PC-3 (cell line): Measurements from ENCODE around the gene MMS19. TPM values are rescaled to one million over a fixed set of nuclear protein-coding genes. Genes with fewer than 3 reads are reported as not detected.

Experiments used
- ATAC-seq: fragments of 200-7000 bp; cut with Tn5 transposase; 2 replicates; pipeline ENCODE4 v1.9.1; 2020; ENCODE audit warnings: mild to moderate bottlenecking, moderate library complexity
- Bru-seq: library from RNA; stranded (reverse); fragments of 400-500 nt; gene quantifications from one replicate; lab custom pipeline; 2021; lab: Mats Ljungman, UMichigan
- BruChase-seq, 2 experiments: library from RNA; stranded (reverse); fragments of 400-500 nt; gene quantifications; one replicate each; lab custom pipeline; 2021; lab: Mats Ljungman, UMichigan
- BruUV-seq: library from RNA; stranded (reverse); fragments of 400-500 nt; replicated peaks from 2 replicates; lab custom pipeline; 2021; lab: Mats Ljungman, UMichigan
- CTCF ChIA-PET: fragments of 300-600 bp; sonication (Branson Sonifier 250); formaldehyde crosslinking; loops from one replicate; lab custom pipeline; 2022; ENCODE audit warnings: antibody characterized with exemption; lab: Charles Lee
- POLR2A ChIA-PET: fragments of 300-600 bp; sonication (Branson Sonifier 250); formaldehyde crosslinking; loops from one replicate; lab custom pipeline; 2022; ENCODE audit warnings: antibody characterized with exemption; ENCODE audit not compliant: unreplicated experiment; lab: Charles Lee
- DNase-seq: peaks from one replicate; pipeline ENCODE4 v3.0.0-alpha.2; 2015
- H2AFZ ChIP-seq: fragments of 300-600 bp; sonication (generic); 2 replicates; pipeline ENCODE4 v1.6.0; 2016; ENCODE audit warnings: antibody characterized with exemption, low read length
- H3F3A ChIP-seq: fragments of 300-600 bp; sonication (generic); one replicate; pipeline ENCODE4 v1.6.0; 2017; ENCODE audit warnings: antibody characterized with exemption, low read length, control low read depth, mild to moderate bottlenecking; ENCODE audit not compliant: unreplicated experiment
- H3K27ac ChIP-seq: fragments of 300-600 bp; sonication (generic); 2 replicates; pipeline ENCODE4 v1.5.1; 2016; ENCODE audit warnings: mild to moderate bottlenecking, low read length
- H3K27me3 ChIP-seq: fragments of 300-600 bp; sonication (generic); 2 replicates; pipeline ENCODE4 v1.6.1; 2016; ENCODE audit warnings: low read length, mixed read lengths
- H3K36me3 ChIP-seq: fragments of 300-600 bp; sonication (generic); 2 replicates; pipeline ENCODE4 v1.6.1; 2016; ENCODE audit warnings: low read depth, mixed run types, low read length, mixed read lengths
- H3K4me1 ChIP-seq: fragments of 300-600 bp; sonication (generic); 2 replicates; pipeline ENCODE4 v1.5.1; 2016; ENCODE audit warnings: low read length; ENCODE audit not compliant: insufficient read depth
- H3K4me2 ChIP-seq: fragments of 300-600 bp; sonication (generic); 2 replicates; pipeline ENCODE4 v1.6.0; 2016; ENCODE audit warnings: low read length
- H3K4me3 ChIP-seq: fragments of 300-600 bp; sonication (generic); 2 replicates; pipeline ENCODE4 v1.5.1; 2016; ENCODE audit warnings: mild to moderate bottlenecking, low read length, mixed read lengths
- H3K79me2 ChIP-seq: fragments of 300-600 bp; sonication (generic); 2 replicates; pipeline ENCODE4 v1.6.1; 2017; ENCODE audit warnings: low read length, mixed read lengths
- H3K9ac ChIP-seq: fragments of 300-600 bp; sonication (generic); 2 replicates; pipeline ENCODE4 v1.6.0; 2016; ENCODE audit warnings: mild to moderate bottlenecking, low read length
- H3K9me2 ChIP-seq: fragments of 300-600 bp; sonication (generic); replicated peaks from 2 replicates; pipeline ENCODE4 v1.6.1; 2016; ENCODE audit warnings: mixed run types, low read length, mixed read lengths
- H3K9me3 ChIP-seq: fragments of 300-600 bp; sonication (generic); 2 replicates; pipeline ENCODE4 v1.6.1; 2016; ENCODE audit warnings: low read length, mixed read lengths
- H4K20me1 ChIP-seq: fragments of 300-600 bp; sonication (generic); 2 replicates; pipeline ENCODE4 v1.6.1; 2016; ENCODE audit warnings: low read length, mixed read lengths
- EZH2 ChIP-seq: fragments of 300-600 bp; sonication (generic); IDR thresholded peaks from one replicate; pipeline ENCODE4 v1.6.1; 2017; ENCODE audit warnings: antibody characterized with exemption, mild to moderate bottlenecking, low read length; ENCODE audit not compliant: unreplicated experiment
- EZH2phosphoT487 ChIP-seq: fragments of 300-600 bp; sonication (generic); IDR thresholded peaks from 2 replicates; pipeline ENCODE4 v1.6.1; 2018; ENCODE audit warnings: mild to moderate bottlenecking, antibody characterized with exemption, low read length, borderline replicate concordance
- intact Hi-C: fragments of 100-400 bp; cut with micrococcal nuclease; formaldehyde crosslinking; loops from 2 replicates; pipeline ENCODE4 v1.9.0; 2023
- long read RNA-seq: library from polyadenylated mRNA; unstranded; transcript quantifications from one replicate; pipeline ENCODE4 v2.0.0, GENCODE V29; 2021; ENCODE audit not compliant: unreplicated experiment
- total RNA-seq: library from RNA; depleted of rRNA; stranded (reverse); fragments of >200 nt; gene quantifications from 2 replicates; pipeline ENCODE4 v1.2.3, GENCODE V29; 2014; rRNA removed
- TF ChIP-seq, protein P1 (sequence below): fragments of 300-600 bp; sonication (generic); conservative IDR thresholded peaks from 2 replicates; pipeline ENCODE4 v1.5.1; 2017; ENCODE audit warnings: antibody characterized with exemption, low read depth, mild to moderate bottlenecking, low read length

The MMS19 gene, protein sequence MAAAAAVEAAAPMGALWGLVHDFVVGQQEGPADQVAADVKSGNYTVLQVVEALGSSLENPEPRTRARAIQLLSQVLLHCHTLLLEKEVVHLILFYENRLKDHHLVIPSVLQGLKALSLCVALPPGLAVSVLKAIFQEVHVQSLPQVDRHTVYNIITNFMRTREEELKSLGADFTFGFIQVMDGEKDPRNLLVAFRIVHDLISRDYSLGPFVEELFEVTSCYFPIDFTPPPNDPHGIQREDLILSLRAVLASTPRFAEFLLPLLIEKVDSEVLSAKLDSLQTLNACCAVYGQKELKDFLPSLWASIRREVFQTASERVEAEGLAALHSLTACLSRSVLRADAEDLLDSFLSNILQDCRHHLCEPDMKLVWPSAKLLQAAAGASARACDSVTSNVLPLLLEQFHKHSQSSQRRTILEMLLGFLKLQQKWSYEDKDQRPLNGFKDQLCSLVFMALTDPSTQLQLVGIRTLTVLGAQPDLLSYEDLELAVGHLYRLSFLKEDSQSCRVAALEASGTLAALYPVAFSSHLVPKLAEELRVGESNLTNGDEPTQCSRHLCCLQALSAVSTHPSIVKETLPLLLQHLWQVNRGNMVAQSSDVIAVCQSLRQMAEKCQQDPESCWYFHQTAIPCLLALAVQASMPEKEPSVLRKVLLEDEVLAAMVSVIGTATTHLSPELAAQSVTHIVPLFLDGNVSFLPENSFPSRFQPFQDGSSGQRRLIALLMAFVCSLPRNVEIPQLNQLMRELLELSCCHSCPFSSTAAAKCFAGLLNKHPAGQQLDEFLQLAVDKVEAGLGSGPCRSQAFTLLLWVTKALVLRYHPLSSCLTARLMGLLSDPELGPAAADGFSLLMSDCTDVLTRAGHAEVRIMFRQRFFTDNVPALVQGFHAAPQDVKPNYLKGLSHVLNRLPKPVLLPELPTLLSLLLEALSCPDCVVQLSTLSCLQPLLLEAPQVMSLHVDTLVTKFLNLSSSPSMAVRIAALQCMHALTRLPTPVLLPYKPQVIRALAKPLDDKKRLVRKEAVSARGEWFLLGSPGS
- total RNA-seq = 65.5 and 78.2 TPM in 2 replicates
- Bru-seq, nascent RNA = percentile 84 among the genes with signal in this experiment
- percentile 83 among the genes with signal in this experiment for BruChase-seq, experiment 1, labeled RNA remaining after a 6-hour chase
- BruChase-seq, experiment 2, labeled RNA remaining after a 2-hour chase = percentile 84 among the genes with signal in this experiment
- long read RNA-seq, transcript MMS19-209 (31 exons, 3,797 nt) = major isoform, 27 of 104 reads
- long read RNA-seq, partial matches to known transcripts = 43 of 104 reads
- long read RNA-seq, other reads (novel, unspliced or antisense) = 31 of 104 reads

DNA sequence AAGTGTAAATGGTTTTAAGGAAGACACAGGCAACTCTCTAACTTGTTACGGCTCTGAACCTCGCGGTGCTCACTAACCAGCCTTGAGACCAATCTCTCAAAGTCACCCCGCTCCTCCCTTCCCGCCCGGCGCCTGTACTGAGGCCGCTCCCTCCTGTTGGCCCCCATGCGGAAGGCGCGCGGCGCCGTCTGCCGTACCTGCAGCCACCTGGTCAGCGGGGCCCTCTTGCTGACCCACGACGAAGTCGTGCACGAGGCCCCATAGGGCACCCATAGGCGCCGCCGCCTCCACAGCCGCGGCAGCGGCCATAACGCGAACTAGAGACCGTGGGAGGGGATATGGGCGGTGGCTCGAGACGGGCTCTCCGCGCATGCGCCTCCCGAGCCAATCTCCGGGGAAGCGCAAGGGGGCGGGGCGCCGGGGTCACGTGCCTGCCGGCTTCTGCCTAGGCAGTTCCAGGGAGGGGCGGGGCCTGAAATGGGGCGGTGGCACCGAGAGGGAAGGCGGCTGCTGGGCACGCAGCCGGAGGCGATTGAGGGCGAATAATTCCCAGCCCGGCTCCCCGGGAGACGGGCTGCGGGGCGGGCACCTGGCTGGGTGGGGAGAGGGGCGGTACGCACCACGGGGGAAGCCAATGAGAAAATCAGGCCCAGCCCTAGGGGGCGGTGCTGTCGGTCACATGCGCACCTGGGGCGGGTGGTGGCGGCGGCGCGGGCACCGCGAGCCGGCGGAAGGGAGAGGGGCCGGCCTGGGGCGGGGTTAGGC, at the start of gene MMS19:
MMS19 (minus strand) TSS at position 347 of the 765 bp plus-strand sequence; CDS start at position 309, 38 bp downstream.
- no peaks in the 10 kb centered on the region for H3K27me3 ChIP-seq
- peaks cover 26% of the 10 kb centered on the region; the same call in 1 of the 2 replicates for H4K20me1 ChIP-seq
- peaks cover 19% of the 10 kb centered on the region for H3K4me1 ChIP-seq
- TF ChIP-seq EZH2phosphoT487 (no peak), EZH2 (no peak)
- TF ChIP-seq, protein P1, sequence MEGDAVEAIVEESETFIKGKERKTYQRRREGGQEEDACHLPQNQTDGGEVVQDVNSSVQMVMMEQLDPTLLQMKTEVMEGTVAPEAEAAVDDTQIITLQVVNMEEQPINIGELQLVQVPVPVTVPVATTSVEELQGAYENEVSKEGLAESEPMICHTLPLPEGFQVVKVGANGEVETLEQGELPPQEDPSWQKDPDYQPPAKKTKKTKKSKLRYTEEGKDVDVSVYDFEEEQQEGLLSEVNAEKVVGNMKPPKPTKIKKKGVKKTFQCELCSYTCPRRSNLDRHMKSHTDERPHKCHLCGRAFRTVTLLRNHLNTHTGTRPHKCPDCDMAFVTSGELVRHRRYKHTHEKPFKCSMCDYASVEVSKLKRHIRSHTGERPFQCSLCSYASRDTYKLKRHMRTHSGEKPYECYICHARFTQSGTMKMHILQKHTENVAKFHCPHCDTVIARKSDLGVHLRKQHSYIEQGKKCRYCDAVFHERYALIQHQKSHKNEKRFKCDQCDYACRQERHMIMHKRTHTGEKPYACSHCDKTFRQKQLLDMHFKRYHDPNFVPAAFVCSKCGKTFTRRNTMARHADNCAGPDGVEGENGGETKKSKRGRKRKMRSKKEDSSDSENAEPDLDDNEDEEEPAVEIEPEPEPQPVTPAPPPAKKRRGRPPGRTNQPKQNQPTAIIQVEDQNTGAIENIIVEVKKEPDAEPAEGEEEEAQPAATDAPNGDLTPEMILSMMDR = no peak
- no peaks in the 10 kb centered on the region for H3F3A ChIP-seq
- peak within 1 kb of the TSS; percentile 99 for H3K4me2 ChIP-seq
- peaks cover 71% of the 10 kb centered on the region for H3K79me2 ChIP-seq
- BruUV-seq = TSS peak; percentile 34
- peak within 1 kb of the TSS; percentile 96 for H3K4me3 ChIP-seq
- DNase-seq (peak; percentile 93), ATAC-seq (peak; percentile 60)
- H3K9me3 ChIP-seq = no peaks in the 10 kb centered on the region
- peak within 1 kb of the TSS; percentile 92 for H2AFZ ChIP-seq
- H3K36me3 ChIP-seq = no peaks in the 10 kb centered on the region
- intact Hi-C loops = loop anchor here (2.0 to 5.0 kb wide), 2 partner anchors 36 to 45 kb away; no protein-coding TSS in a partner anchor
- H3K9ac ChIP-seq = peak within 1 kb of the TSS; percentile 98
- peak within 1 kb of the TSS; percentile 85 for H3K27ac ChIP-seq
- POLR2A ChIA-PET = no interaction called here
- CTCF ChIA-PET = no interaction called here
- no peaks in the 10 kb centered on the region for H3K9me2 ChIP-seq

DNA sequence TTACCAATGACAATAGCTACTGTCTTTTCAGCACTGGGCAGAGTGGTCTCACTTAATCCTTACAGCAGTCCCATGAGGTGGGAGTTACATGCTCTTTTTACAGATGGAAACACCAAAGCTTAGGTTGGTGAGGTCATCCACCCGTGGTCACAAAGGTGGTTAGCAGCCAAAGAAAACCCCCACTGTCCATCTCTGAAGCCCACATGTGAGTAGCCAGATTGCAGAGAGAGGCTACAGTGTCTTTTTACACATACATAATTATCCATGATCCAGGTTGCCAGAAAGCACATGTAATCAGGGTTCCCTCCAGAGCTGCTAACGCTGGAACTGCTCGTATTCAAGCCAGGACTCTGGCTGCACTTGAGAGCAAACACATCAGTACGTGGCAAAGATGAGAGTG, 49.7 kb upstream of the MMS19 start:
- Histone ChIP-seq H3K9me3 (no peaks in the 10 kb centered on the region), H4K20me1 (no peaks in the 10 kb centered on the region), H3K27ac (no peak overlapping the region), H3K36me3 (no peaks in the 10 kb centered on the region), H3K4me3 (no peak overlapping the region), H3F3A (no peaks in the 10 kb centered on the region), H3K4me1 (peaks cover 10% of the 10 kb centered on the region), H3K9me2 (no peaks in the 10 kb centered on the region), H3K4me2 (no peak overlapping the region), H2AFZ (no peak overlapping the region), H3K79me2 (0 out of 2 replicates have a peak, but pooled peaks cover 3% of the 10 kb centered on the region), H3K27me3 (no peaks in the 10 kb centered on the region), H3K9ac (no peak overlapping the region)
- ChIA-PET POLR2A (no interaction called here), CTCF (no interaction called here)
- TF ChIP-seq EZH2phosphoT487 (no peak), EZH2 (no peak)
- TF ChIP-seq, protein P1 = no peak
- ATAC-seq (no peak), DNase-seq (no peak)
- no TSS peak for BruUV-seq
- intact Hi-C loops = no loop called here
